OCI-LY1 (cell line): ENCODE measurements around the gene SOCS1.

Source experiments
- EZH2 ChIP-seq: fragments of 200-600 bp; sonication (generic), shearing (Covaris generic); IDR thresholded peaks from 2 replicates; pipeline ENCODE4 v1.8.0; 2017; ENCODE audit warnings: borderline replicate concordance, mixed run types, mild to moderate bottlenecking, antibody characterized with exemption, low read length, moderate library complexity, mixed read lengths
- TF ChIP-seq, protein P1 (sequence below): fragments of 200-600 bp; sonication (generic), shearing (Covaris generic); IDR thresholded peaks from 2 replicates; pipeline ENCODE4 v1.5.1; 2017; ENCODE audit warnings: mild to moderate bottlenecking, antibody characterized with exemption, low read length, moderate library complexity, mixed read lengths

DNA sequence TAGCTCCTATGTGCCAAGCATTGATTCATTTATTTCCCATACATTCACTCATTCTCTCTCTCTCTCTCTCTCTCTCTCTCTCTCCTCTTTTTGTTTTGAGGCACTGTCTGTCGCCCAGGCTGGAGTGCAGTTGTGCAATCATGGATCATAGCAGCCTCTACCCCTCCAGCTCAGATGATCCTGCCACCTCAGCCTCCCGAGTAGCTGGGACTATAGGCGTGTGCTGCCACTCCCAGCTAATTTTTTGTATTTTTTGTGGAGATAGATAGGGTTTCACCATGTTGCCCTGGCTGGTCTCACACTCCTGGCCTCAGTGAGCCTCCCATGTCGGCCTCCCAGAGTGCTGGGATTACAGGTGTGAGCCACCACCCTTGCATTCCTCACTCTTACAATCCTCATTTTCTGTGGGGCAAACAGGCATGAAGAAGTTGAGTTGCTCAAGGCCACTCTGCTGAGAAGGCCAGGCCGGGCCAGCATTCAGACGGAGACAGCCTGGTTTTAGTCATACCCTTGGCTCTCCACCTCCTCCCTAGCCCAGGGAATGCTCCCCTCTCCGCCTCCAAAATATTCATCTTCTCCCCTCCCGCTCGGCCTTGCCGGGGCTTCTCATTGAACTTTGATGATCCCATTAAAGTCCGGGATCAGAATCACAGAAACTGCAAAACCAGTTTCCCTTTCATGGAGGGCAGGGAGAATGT, 21.0 kb upstream of the SOCS1 start:
- TF ChIP-seq, protein P1, sequence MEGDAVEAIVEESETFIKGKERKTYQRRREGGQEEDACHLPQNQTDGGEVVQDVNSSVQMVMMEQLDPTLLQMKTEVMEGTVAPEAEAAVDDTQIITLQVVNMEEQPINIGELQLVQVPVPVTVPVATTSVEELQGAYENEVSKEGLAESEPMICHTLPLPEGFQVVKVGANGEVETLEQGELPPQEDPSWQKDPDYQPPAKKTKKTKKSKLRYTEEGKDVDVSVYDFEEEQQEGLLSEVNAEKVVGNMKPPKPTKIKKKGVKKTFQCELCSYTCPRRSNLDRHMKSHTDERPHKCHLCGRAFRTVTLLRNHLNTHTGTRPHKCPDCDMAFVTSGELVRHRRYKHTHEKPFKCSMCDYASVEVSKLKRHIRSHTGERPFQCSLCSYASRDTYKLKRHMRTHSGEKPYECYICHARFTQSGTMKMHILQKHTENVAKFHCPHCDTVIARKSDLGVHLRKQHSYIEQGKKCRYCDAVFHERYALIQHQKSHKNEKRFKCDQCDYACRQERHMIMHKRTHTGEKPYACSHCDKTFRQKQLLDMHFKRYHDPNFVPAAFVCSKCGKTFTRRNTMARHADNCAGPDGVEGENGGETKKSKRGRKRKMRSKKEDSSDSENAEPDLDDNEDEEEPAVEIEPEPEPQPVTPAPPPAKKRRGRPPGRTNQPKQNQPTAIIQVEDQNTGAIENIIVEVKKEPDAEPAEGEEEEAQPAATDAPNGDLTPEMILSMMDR, result no peak
- TF ChIP-seq EZH2, result no peak
